Neural progenitor cell (in vitro differentiated cells): Measurements from ENCODE around the gene STARD7.

Experiments used
- CTCF ChIP-seq: fragments of 200-600 bp; sonication (generic); IDR thresholded peaks from 2 replicates; pipeline ENCODE4 v1.5.1; 2017; ENCODE audit warnings: antibody characterized with exemption, mild to moderate bottlenecking
- EZH2 ChIP-seq: fragments of 200-600 bp; sonication (generic); IDR thresholded peaks from 2 replicates; pipeline ENCODE4 v1.6.1; 2017; ENCODE audit warnings: antibody characterized with exemption, mild to moderate bottlenecking, moderate library complexity

GRCh38 chr2:96153991-96154431, 54.6 kb downstream of the STARD7 start:
- no peak for TF ChIP-seq CTCF
- no peak for TF ChIP-seq EZH2
